Lower lobe of right lung (tissue), 2 donors: ENCODE measurements around the gene ALG9. TPM values are rescaled to one million over a fixed set of nuclear protein-coding genes. Genes with fewer than 3 reads are reported as not detected.

Experiments
- ATAC-seq, 2 donors: fragments of 200-7000 bp; cut with Tn5 transposase; one replicate each; pipeline ENCODE4 v1.9.1; 2020 to 2022; ENCODE audit warnings: mild to moderate bottlenecking in 2 of 2, moderate library complexity in 2 of 2
- DNase-seq: peaks from one replicate; pipeline ENCODE4 v3.0.0-alpha.2; 2020
- H3K27ac ChIP-seq: fragments of 200-600 bp; one replicate; pipeline ENCODE4 v1.8.0; 2022
- H3K27me3 ChIP-seq: fragments of 200-600 bp; one replicate; pipeline ENCODE4 v1.8.0; 2022; ENCODE audit warnings: low read depth
- H3K36me3 ChIP-seq: fragments of 200-600 bp; one replicate; pipeline ENCODE4 v1.8.0; 2022; ENCODE audit warnings: mild to moderate bottlenecking
- H3K4me1 ChIP-seq: fragments of 200-600 bp; one replicate; pipeline ENCODE4 v1.8.0; 2022
- H3K4me3 ChIP-seq: fragments of 200-600 bp; one replicate; pipeline ENCODE4 v1.8.0; 2022; ENCODE audit warnings: mild to moderate bottlenecking
- H3K9me3 ChIP-seq: fragments of 200-600 bp; one replicate; pipeline ENCODE4 v1.8.0; 2022
- CTCF ChIP-seq: fragments of 200-600 bp; IDR thresholded peaks from one replicate; pipeline ENCODE4 v1.8.0; 2022; ENCODE audit warnings: antibody characterized with exemption, mild to moderate bottlenecking
- intact Hi-C: fragments of 100-400 bp; cut with DNase I; formaldehyde crosslinking; loops from one replicate; pipeline ENCODE4 v1.11.0; 2022
- total RNA-seq: library from RNA; stranded (reverse); fragmentation: NEBNext Ultra II Directional; extraction: Animal tissue kit (Norgen Biotek cat#: 25700); gene quantifications from one replicate; pipeline ENCODE4 v1.2.1, GENCODE V29; 2021
- donor health status: DM: no; HTN: yes; CAD: no; lungs with severe emphysema.

ALG9 gene
- total RNA-seq, 1 donor from 2014 or later, result 25.5 TPM

GRCh38 chr11:111741751-111742150, 129.6 kb downstream of the ALG9 start:
- no peak overlapping the region for H3K27ac ChIP-seq

GRCh38 chr11:111739299-111739698, 132.1 kb downstream of the ALG9 start:
- Histone ChIP-seq H3K9me3 (no peaks in the 10 kb centered on the region), H3K4me1 (peaks cover 40% of the 10 kb centered on the region), H3K36me3 (peaks cover 47% of the 10 kb centered on the region), H3K4me3 (no peak overlapping the region), H3K27ac (no peak overlapping the region), H3K27me3 (no peaks in the 10 kb centered on the region)
- DNase-seq (no peak), ATAC-seq (no peak)
- intact Hi-C loops, result no loop called here
- no peak for TF ChIP-seq CTCF

More at GRCh38 chr11:111741751-111742150, 129.6 kb downstream of the ALG9 start:
- no peaks in the 10 kb centered on the region for H3K27me3 ChIP-seq
- ATAC-seq (no peak), DNase-seq (no peak)
- H3K36me3 ChIP-seq, result peaks cover 72% of the 10 kb centered on the region
- TF ChIP-seq CTCF, result no peak
- no peaks in the 10 kb centered on the region for H3K9me3 ChIP-seq
- intact Hi-C loops, result no loop called here
- H3K4me3 ChIP-seq, result no peak overlapping the region
- peaks cover 22% of the 10 kb centered on the region for H3K4me1 ChIP-seq

GRCh38 chr11:111737444-111738210, 133.8 kb downstream of the ALG9 start:
- Histone ChIP-seq H3K9me3 (no peaks in the 10 kb centered on the region), H3K27me3 (no peaks in the 10 kb centered on the region), H3K4me3 (no peak overlapping the region), H3K27ac (peak overlapping the region; percentile 90), H3K4me1 (peaks cover 57% of the 10 kb centered on the region), H3K36me3 (peaks cover 31% of the 10 kb centered on the region)
- DNase-seq, result no peak
- ATAC-seq, result no peak
- intact Hi-C loops, result no loop called here
- TF ChIP-seq CTCF, result no peak

GRCh38 chr11:111736621-111737443, 134.5 kb downstream of the ALG9 start:
- peaks cover 65% of the 10 kb centered on the region for H3K4me1 ChIP-seq
- TF ChIP-seq CTCF, result no peak
- peaks cover 23% of the 10 kb centered on the region for H3K36me3 ChIP-seq
- intact Hi-C loops, result no loop called here
- no peaks in the 10 kb centered on the region for H3K9me3 ChIP-seq
- H3K4me3 ChIP-seq, result no peak overlapping the region
- DNase-seq (no peak), ATAC-seq (no peak)
- peak overlapping the region; percentile 90 for H3K27ac ChIP-seq
- no peaks in the 10 kb centered on the region for H3K27me3 ChIP-seq

Other genes starting within 250 kb of the ALG9 start
- gene PPP2R1B, start 105.2 kb downstream of the ALG9 start, total RNA-seq, result 24.1 TPM
- gene FDXACB1, start 7.6 kb upstream of the ALG9 start, total RNA-seq, result 2.4 TPM
- gene CFAP68, start 8.0 kb upstream of the ALG9 start, total RNA-seq, result 16.3 TPM
- 72.5 TPM for gene CRYAB, start 40.2 kb upstream of the ALG9 start, total RNA-seq
- gene HSPB2, start 41.2 kb upstream of the ALG9 start, total RNA-seq, result 6.4 TPM
- gene C11orf52, start 47.3 kb upstream of the ALG9 start, total RNA-seq, result 14.6 TPM
- 13.2 TPM for gene DIXDC1, start 65.8 kb upstream of the ALG9 start, total RNA-seq
- gene DLAT, start 153.8 kb upstream of the ALG9 start, total RNA-seq, result 26.1 TPM
- 6.4 TPM for gene PIH1D2, start 202.4 kb upstream of the ALG9 start, total RNA-seq
- 20.6 TPM for gene NKAPD1, start 202.7 kb upstream of the ALG9 start, total RNA-seq
- gene TIMM8B, start 215.2 kb upstream of the ALG9 start, total RNA-seq, result 35.9 TPM
- 91.2 TPM for gene SDHD, start 215.3 kb upstream of the ALG9 start, total RNA-seq